ENCODE measurements around the gene ANKRD13A.

ANKRD13A gene

DNA sequence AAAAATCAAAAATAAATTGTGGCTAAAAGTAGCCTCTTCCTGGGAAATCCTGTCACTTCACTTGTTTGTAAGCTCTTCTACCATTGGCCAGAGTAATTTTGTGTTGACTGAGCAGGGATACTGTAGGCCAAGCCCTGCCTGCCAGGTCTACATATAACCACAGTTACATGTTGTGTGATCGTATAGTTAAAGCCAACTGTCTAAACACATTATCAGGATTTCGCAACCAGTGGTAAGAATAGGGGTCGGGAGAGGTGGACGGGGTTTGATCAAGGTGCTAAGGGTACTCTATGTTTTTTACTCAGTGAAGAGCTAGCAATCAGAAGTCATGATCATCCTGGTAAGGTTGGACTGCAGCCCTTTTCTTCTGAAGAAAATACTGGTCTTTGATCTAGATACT, 13.4 kb downstream of the ANKRD13A start:
- peak overlapping the region; percentile 94 for H3K27ac ChIP-seq
- peaks cover 59% of the 10 kb centered on the region for H3K36me3 ChIP-seq
- H3K4me3 ChIP-seq (ENCODE audit: low read depth in 1 of 2, low read length in 1 of 2) = peak overlapping the region; percentile 6 to 38
- H3K27me3 ChIP-seq = no peaks in the 10 kb centered on the region
- peaks cover 68 to 69% of the 10 kb centered on the region in 2 experiments for H3K4me1 ChIP-seq (ENCODE audit: control insufficient read depth in 1 of 2, insufficient read depth in 1 of 2, low read depth in 1 of 2, low read length in 1 of 2)
- no peaks in the 10 kb centered on the region for H3K9me3 ChIP-seq
- TF ChIP-seq, protein P1, sequence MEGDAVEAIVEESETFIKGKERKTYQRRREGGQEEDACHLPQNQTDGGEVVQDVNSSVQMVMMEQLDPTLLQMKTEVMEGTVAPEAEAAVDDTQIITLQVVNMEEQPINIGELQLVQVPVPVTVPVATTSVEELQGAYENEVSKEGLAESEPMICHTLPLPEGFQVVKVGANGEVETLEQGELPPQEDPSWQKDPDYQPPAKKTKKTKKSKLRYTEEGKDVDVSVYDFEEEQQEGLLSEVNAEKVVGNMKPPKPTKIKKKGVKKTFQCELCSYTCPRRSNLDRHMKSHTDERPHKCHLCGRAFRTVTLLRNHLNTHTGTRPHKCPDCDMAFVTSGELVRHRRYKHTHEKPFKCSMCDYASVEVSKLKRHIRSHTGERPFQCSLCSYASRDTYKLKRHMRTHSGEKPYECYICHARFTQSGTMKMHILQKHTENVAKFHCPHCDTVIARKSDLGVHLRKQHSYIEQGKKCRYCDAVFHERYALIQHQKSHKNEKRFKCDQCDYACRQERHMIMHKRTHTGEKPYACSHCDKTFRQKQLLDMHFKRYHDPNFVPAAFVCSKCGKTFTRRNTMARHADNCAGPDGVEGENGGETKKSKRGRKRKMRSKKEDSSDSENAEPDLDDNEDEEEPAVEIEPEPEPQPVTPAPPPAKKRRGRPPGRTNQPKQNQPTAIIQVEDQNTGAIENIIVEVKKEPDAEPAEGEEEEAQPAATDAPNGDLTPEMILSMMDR (IDR thresholded peaks at IDR 0.05) = no peak

DNA sequence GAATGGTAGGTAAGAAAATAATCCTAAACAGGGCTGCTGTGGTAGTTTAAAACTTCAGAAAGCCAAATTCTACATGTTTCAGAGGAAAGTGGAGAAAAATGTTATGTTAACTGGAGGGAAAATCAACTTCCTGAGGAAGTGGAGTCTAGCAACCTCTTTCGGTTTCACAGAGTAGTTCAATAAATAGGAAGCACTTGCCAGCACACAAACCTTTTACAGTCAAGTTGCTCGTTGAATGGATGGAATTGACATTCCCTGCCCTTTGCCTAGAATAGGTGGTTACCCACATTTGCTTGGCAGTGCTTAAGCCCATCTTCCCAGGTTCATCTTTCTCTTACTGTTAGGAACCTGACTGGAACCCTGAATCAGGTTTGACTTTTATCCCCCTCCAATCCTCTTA, 15.9 kb downstream of the ANKRD13A start:
- Histone ChIP-seq H3K27ac (peak overlapping the region; percentile 94), H3K27me3 (no peaks in the 10 kb centered on the region), H3K4me3 (ENCODE audit: low read depth in 1 of 2, low read length in 1 of 2) (peak overlapping the region in 1 of 2 experiments; percentile 33), H3K4me1 (ENCODE audit: control insufficient read depth in 1 of 2, insufficient read depth in 1 of 2, low read depth in 1 of 2, low read length in 1 of 2) (peaks cover 45 to 46% of the 10 kb centered on the region in 2 experiments), H3K9me3 (no peaks in the 10 kb centered on the region), H3K36me3 (peaks cover 83% of the 10 kb centered on the region)
- TF ChIP-seq, protein P1 (IDR thresholded peaks at IDR 0.05) = peak; percentile 46

DNA sequence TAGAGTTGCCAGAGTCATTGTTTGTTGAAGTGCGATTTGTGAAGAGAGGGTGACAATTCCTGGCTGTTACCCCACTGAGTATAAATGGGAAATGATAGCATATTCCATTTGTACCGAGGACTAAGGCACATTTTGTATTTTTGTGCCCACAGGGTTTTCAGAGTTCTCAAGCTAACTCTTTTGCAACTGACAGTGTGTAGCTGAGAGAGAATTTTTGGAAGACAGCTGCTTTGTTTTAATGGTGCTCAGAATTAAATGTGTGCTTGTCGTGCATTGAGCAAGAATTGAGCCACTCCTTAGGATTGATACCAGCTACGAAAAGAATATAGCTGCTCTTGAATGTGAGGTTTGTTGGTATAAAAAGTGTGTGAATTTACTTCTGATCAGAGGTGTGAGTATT, 21.7 kb downstream of the ANKRD13A start:
- Histone ChIP-seq H3K27me3 (no peaks in the 10 kb centered on the region), H3K9me3 (no peaks in the 10 kb centered on the region), H3K4me1 (ENCODE audit: control insufficient read depth in 1 of 2, insufficient read depth in 1 of 2, low read depth in 1 of 2, low read length in 1 of 2) (no peaks in the 10 kb centered on the region), H3K4me3 (ENCODE audit: low read depth in 1 of 2, low read length in 1 of 2) (no peak overlapping the region), H3K27ac (peak overlapping the region; percentile 40), H3K36me3 (peaks cover 100% of the 10 kb centered on the region)
- TF ChIP-seq, protein P1 (IDR thresholded peaks at IDR 0.05) = no peak

DNA sequence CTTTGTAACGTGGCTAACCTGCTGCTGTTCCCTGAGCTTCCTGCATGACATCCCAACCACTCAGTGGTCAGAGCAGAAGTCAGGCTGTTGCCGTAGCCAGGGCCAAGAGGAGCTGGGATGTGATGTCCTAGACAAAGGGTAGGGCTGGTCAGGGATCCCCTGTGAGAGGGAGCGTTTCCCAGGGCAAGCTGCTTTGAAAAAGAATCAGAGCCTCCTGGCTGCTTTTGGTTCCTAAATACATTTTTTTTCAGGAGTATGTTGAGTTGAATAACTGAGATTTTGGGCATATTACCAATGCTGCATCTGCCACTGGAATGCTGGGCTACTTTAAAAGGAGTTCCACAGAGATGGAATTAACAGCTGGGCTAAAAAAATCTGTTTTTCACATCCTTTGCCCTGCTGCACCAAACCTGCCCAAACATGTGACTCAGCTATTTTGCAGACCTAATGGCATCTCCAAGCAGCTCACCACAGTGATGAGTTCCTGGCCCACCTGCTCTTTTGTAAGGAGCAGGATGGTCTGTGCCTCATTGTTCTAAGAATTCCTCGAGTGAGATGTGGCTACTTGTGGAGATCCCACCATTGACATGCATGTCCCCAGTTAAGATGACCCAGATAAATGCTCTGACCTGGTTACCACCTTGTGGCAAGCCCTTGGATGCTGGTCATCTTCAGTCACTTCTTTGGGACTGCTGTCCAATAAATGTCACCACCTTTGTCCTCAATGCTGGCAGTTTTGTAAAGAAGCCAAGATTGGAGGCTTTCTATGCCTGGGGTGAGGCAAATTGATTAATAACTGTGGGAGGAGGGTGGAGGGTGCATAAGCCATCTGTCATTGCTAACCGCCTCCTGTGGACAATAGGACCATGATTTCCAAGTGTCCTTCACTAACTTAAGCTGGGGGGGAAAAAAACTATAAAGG, 24.1 kb downstream of the ANKRD13A start:
- Histone ChIP-seq H3K9me3 (no peaks in the 10 kb centered on the region), H3K27ac (peak overlapping the region; percentile 43), H3K4me3 (ENCODE audit: low read depth in 1 of 2, low read length in 1 of 2) (no peak overlapping the region), H3K36me3 (peaks cover 100% of the 10 kb centered on the region), H3K27me3 (no peaks in the 10 kb centered on the region), H3K4me1 (ENCODE audit: control insufficient read depth in 1 of 2, insufficient read depth in 1 of 2, low read depth in 1 of 2, low read length in 1 of 2) (peaks cover 10 to 11% of the 10 kb centered on the region in 2 experiments)
- TF ChIP-seq, protein P1 (IDR thresholded peaks at IDR 0.05) = no peak

DNA sequence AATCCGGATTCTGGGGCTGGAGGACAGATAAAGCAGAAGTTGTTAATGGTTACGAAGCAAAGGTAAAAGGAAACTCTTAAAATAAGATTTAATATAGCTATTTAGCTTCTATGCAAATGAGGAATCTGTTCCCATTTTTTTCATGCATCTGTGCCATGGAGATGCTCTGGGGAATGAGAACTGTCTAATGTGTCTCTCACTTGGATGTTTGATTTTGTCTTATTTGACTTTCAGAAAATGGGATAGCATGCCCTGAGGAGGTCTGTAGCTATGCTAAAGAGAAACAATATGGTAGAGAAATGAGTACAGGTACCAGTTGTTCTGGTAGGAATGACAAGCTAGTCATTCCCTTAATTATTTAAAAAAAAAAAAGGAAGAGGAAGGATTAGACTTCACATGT, 24.8 kb downstream of the ANKRD13A start:
- Histone ChIP-seq H3K36me3 (peaks cover 100% of the 10 kb centered on the region), H3K27me3 (no peaks in the 10 kb centered on the region), H3K4me3 (ENCODE audit: low read depth in 1 of 2, low read length in 1 of 2) (no peak overlapping the region), H3K27ac (peak overlapping the region; percentile 43), H3K9me3 (no peaks in the 10 kb centered on the region), H3K4me1 (ENCODE audit: control insufficient read depth in 1 of 2, insufficient read depth in 1 of 2, low read depth in 1 of 2, low read length in 1 of 2) (peaks cover 10 to 11% of the 10 kb centered on the region in 2 experiments)
- TF ChIP-seq, protein P1 (IDR thresholded peaks at IDR 0.05) = no peak
